GM10248 (cell line): ENCODE results near the gene OR2A25.
"Not testable (repeated sequence)": the region's sequence is repeated elsewhere in the genome, so short reads cannot be mapped to it uniquely, and the experiment has no call there.

Experiments used
- CTCF ChIA-PET: fragments of 300-600 bp; sonication (Branson Sonifier 250); formaldehyde crosslinking; extraction: SDS; loops from one replicate; lab custom pipeline; 2021; ENCODE audit warnings: antibody characterized with exemption; lab: Yijun Ruan, JAX
- POLR2A ChIA-PET: fragments of 350-650 bp; sonication (Branson Sonifier 250); formaldehyde crosslinking; extraction: SDS; loops from one replicate; lab custom pipeline; 2020; ENCODE audit warnings: antibody characterized with exemption; lab: Yijun Ruan, JAX
- DNase-seq: peaks from one replicate; pipeline ENCODE4 v3.0.0; 2012; ENCODE audit errors: extremely low spot score
- CTCF ChIP-seq: IDR thresholded peaks from 2 replicates; pipeline ENCODE4 v1.5.1; 2012; ENCODE audit warnings: mild to moderate bottlenecking, low read depth; ENCODE audit errors: extremely low read depth, missing control alignments, control extremely low read depth

OR2A25 gene

GRCh38 chr7:144036302-144036885, 33.2 kb upstream of the OR2A25 start:
- TF ChIP-seq CTCF = no peak
- DNase-seq = no peak
- ChIA-PET POLR2A (no interaction called here), CTCF (interaction anchor here (1.1 kb wide), 2 partner anchors 9 to 27 kb away, joined by 3 to 4 read pairs; no protein-coding TSS in a partner anchor)

- CTCF ChIA-PET = interaction anchor here (0.8 to 1.1 kb wide), 2 partner anchors 9 to 10 kb away, joined by 3 read pairs; no protein-coding TSS in a partner anchor
- DNase-seq = no peak
- POLR2A ChIA-PET = no interaction called here
- no peak for TF ChIP-seq CTCF
Measured at GRCh38 chr7:144037414-144038035, 32.1 kb upstream of the OR2A25 start.

- no peak for DNase-seq
- no peak for TF ChIP-seq CTCF
- ChIA-PET POLR2A (no interaction called here), CTCF (no interaction called here)
Measured at GRCh38 chr7:144038887-144039286, 30.7 kb upstream of the OR2A25 start.

GRCh38 chr7:144048648-144049047, 21.0 kb upstream of the OR2A25 start, which contains the start of gene OR2A5:
Gene OR2A5, plus strand, starts transcription at chr7:144048948. Its CDS starts 1,454 bp downstream, at chr7:144050402.
- DNase-seq = no peak
- TF ChIP-seq CTCF = no peak
- CTCF ChIA-PET = interaction anchor here (1.0 kb wide), 1 partner anchor 15 kb away, joined by 3 read pairs; no protein-coding TSS in a partner anchor
- POLR2A ChIA-PET = no interaction called here

- DNase-seq = no peak
- CTCF ChIA-PET = no interaction called here
- TF ChIP-seq CTCF = no peak
- POLR2A ChIA-PET = no interaction called here
Measured at GRCh38 chr7:144049491-144049890, 20.1 kb upstream of the OR2A25 start.

- CTCF ChIA-PET = no interaction called here
- POLR2A ChIA-PET = no interaction called here
- TF ChIP-seq CTCF = no peak
- DNase-seq = no peak
Measured at GRCh38 chr7:144050093-144050492, 19.5 kb upstream of the OR2A25 start.

- CTCF ChIA-PET = not testable (repeated sequence)
Measured at GRCh38 chr7:144050884-144051283, 18.7 kb upstream of the OR2A25 start.

More at GRCh38 chr7:144050884-144051283, 18.7 kb upstream of the OR2A25 start:
- DNase-seq, POLR2A ChIA-PET: not testable (repeated sequence)
